HG02943 (cell line): ENCODE measurements around the gene XYLB.
"Not testable (repeated sequence)": the region's sequence is repeated elsewhere in the genome, so short reads cannot be mapped to it uniquely, and the experiment has no call there.

Experiments used
- ATAC-seq: cut with Tn5 transposase; IDR thresholded peaks from one replicate; pipeline ENCODE4 v1.9.1; 2021; ENCODE audit warnings: mild to moderate bottlenecking, low read depth, moderate library complexity; ENCODE audit not compliant: unreplicated experiment

The XYLB gene

GRCh38 chr3:38386992-38387750, 40.6 kb downstream of the XYLB start:
- ATAC-seq, result no peak

- no peak for ATAC-seq
Observed at GRCh38 chr3:38387862-38388261, 41.3 kb downstream of the XYLB start.

- ATAC-seq, result no peak
Observed at GRCh38 chr3:38392604-38393163, 46.1 kb downstream of the XYLB start.

- no peak for ATAC-seq
Observed at GRCh38 chr3:38396239-38396638, 49.7 kb downstream of the XYLB start.

GRCh38 chr3:38396861-38397260, 50.3 kb downstream of the XYLB start:
- no peak for ATAC-seq

- no peak for ATAC-seq
Observed at GRCh38 chr3:38397320-38397719, 50.7 kb downstream of the XYLB start.

GRCh38 chr3:38401246-38401962, 54.8 kb downstream of the XYLB start:
- no peak for ATAC-seq

GRCh38 chr3:38404286-38404685, 57.7 kb downstream of the XYLB start:
- ATAC-seq, result no peak

GRCh38 chr3:38411591-38411990, 65.0 kb downstream of the XYLB start:
- no peak for ATAC-seq

GRCh38 chr3:38420758-38421157, 74.2 kb downstream of the XYLB start:
- ATAC-seq, result not testable (repeated sequence)

GRCh38 chr3:38421679-38422336, 75.2 kb downstream of the XYLB start:
- ATAC-seq, result no peak

- ATAC-seq, result not testable (repeated sequence)
Observed at GRCh38 chr3:38426798-38427426, 80.3 kb downstream of the XYLB start.

GRCh38 chr3:38432871-38433658, 86.5 kb downstream of the XYLB start:
- not testable (repeated sequence) for ATAC-seq

GRCh38 chr3:38433661-38434060, 87.1 kb downstream of the XYLB start:
- not testable (repeated sequence) for ATAC-seq

- ATAC-seq, result not testable (repeated sequence)
Observed at GRCh38 chr3:38438436-38439069, 92.0 kb downstream of the XYLB start.

- not testable (repeated sequence) for ATAC-seq
Observed at GRCh38 chr3:38443205-38443604, 96.6 kb downstream of the XYLB start.

- ATAC-seq, result no peak
Observed at GRCh38 chr3:38446085-38446686, 99.6 kb downstream of the XYLB start.

GRCh38 chr3:38446812-38447211, 100.2 kb downstream of the XYLB start:
- ATAC-seq, result no peak

- no peak for ATAC-seq
Observed at GRCh38 chr3:38450853-38451252, 104.3 kb downstream of the XYLB start.
